SKM-1 treated with dmso at 0.1 percent for 144 hours (cell line): ENCODE data around the gene PAGR1.
"Not testable (repeated sequence)": the region's sequence is repeated elsewhere in the genome, so short reads cannot be mapped to it uniquely, and the experiment has no call there.

Source experiments
- DNase-seq: peaks from one replicate; lab custom pipeline; 2025; ENCODE audit not compliant: unreplicated experiment; lab: John Stamatoyannopoulos, UW

The PAGR1 gene

DNA sequence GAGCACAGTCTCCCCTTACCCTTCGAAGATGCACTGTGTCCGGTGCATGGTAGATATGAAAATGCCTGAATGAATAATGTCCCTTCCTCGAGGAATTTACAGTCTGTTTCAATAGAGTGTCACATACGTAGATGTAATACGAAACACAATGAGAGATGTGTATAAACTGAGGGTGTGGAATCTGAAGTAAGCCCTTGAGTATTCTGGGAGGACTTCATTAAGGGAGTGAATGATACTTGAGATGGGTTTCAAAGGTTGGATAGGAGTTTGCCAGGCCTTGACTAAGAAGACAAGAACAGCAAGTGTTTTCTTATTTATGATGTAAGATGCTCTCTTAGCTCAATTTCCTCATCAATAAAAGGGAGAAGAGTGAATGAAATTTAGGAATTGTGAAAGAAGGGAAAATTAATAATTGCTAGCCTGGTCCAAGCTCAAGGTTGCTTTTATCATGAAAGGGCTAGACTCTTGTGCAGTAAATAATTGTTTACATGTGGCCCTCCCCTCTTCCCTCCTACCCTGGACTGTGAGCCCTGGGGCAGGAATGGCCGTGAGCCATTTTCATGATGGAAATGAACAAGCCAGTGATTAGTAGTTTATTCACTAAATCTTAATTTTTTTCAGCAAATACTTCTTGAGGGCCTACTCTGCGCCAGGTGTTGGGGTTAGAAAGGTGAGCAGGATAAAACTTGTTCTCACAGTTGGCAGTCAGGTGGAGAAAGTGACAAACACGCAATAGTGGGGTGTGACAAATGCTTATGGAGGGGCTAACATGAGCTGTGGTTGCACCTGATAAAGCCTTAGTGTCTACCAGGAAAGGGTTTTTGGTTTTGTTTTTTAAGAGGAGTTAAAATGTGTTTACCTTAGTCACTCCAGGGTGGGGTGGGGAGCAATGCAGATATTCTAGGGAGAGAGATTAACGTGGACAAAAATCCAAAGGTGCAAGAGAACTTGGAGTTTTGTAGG is 23.8 kb upstream of the PAGR1 start:
- no peak for DNase-seq

DNA sequence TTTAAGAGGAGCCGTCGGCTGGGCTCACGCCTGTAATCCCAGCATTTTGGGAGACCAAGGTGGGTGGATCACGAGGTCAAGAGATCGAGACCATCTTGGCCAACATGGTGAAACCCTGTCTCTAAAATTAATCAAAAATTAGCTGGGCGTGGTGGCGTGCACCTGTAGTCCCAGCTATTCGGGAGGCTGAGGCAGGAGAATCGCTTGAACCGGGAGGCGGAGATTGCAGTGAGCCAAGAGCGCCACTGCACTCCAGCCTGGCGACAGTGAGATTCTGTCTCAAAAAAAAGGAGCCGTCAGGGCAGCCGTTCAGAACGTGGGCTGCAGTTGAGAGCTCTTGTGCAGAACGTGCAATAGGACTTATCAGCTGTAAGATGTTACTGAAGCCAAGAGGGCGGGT is 22.8 kb upstream of the PAGR1 start:
- not testable (repeated sequence) for DNase-seq

DNA sequence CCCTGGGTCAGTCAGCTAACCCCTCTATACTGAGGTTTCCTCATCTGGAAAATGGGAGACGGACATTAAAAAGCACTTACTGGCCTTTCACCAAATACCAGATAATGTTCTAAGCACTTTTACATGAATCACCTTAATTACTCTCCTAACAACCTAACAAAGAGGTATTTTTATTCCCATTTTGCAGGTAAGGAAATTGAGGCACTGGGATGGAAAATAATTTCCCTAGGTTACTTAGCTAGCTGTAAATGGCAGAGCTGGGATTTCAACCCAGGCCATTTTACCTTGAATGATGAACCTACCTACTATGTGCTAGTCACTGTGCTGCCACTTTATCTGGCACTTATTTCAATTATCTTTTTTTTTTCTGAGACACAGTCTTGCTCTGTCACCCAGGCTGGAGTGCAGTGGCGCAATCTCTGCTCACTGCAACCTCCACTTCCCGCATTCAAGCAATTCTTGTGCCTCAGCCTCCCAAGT is 21.7 kb upstream of the PAGR1 start:
- no peak for DNase-seq

DNA sequence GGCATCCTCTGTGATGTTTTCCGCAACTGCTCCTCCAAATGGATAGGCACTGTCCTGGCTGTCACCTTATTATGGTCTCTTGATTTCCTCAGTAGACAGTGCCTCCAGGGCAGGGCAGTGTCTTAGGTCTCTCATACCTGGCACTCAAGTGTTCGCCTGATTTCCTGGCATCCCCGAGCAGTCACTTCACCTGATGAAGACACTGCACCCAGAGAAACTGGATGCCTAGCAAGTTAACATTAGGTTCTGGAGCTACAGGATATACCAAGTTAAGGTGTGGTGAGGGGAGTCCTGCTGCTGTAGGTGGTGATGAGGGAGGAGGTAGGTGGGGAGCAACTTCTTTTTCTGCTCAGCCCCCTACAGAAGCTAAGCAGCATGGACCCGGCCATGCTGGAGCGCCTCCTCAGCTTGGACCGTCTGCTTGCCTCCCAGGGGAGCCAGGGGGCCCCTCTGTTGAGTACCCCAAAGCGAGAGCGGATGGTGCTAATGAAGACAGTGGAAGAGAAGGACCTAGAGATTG is 13.5 kb upstream of the PAGR1 start:
- DNase-seq, result no peak

DNA sequence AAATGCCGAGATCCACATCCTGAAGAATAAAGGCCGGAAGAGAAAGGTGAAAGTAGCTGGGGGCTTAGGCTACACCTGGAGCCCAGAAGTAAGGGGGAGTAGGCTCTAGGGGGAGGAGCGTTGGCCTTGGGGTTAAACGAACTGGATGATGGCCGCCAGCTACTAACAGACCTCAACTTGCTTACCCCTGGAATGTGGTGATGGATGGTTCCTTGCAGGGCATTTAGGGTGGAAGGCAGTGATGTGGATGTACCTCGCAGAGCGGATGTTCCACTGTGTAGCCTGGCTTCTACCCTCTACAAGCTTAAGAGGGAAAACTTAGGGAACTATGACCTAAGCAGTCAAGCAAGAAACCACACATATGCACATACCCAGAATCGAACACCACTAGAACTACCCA is 11.9 kb upstream of the PAGR1 start:
- no peak for DNase-seq

DNA sequence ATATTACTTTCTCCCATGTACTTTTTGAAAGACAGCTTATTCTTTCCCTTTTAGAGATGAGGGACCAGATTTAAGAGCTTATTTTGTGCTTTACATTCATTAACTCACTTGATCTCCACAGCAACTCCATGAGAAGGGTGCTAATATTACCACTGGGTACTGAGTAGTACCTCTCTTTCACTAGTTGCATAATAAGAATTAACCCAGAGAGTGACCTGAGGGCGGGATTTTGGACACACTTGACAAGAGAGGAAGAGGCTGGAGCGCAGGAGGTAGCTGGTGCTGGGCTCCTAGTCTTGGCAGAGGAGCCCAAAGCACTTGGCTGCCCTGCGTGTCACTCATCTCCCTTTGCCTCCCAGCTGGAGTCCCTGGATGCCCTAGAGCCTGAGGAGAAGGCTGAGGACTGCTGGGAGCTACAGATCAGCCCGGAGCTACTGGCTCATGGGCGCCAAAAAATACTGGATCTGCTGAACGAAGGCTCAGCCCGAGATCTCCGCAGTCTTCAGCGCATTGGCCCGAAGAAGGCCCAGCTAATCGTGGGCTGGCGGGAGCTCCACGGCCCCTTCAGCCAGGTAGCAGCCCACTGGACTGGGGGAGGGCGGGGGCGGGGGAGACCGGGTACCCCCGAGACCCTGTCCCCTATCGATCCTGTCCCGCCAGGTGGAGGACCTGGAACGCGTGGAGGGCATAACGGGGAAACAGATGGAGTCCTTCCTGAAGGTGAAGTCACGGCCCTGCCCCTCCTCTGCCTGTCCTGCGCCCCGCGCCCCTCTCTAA is 11.3 kb upstream of the PAGR1 start:
- peak; percentile 51 for DNase-seq

DNA sequence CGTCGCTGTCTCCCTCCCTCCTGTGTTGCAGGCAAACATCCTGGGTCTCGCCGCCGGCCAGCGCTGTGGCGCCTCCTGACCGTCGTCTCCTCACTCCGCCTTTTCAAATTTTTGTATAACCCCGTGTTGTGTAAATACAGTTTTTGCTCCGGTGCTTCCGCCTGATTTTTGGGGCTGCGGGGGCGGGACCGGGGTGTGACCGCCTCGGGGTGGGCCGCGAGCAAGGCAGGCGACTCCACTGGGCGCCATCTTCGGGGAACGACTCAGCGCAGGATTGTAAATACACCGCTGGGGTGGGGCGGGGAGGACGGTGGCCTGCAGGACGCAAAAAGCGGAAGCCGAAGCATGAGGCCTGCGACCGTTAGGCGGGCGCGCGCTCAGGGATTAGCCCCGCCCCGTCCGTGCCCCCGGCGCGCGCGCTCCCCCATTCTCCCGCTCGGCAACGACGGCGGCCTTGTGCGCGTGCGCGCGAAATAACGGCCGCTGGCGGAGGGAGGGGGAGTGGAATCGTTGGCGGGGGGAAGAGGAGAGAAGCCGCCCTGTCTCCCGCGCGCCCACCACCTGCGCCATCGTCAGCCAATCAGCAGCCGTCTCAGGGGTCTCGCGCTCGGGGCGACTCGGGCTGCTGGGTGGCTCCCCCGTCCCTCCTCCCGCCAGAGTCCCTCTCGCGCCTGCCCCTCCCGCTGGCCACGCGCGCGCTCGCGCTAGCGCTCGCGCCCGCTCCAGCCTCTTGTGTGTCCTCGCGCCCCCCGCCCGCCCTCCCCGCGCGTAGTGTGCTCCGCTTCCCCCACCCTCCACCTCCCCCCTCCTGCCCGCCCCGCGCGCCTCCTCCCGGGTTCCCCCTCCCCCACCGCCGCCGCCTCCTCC is 10.5 kb upstream of the PAGR1 start:
- DNase-seq, result peak; percentile 95

DNA sequence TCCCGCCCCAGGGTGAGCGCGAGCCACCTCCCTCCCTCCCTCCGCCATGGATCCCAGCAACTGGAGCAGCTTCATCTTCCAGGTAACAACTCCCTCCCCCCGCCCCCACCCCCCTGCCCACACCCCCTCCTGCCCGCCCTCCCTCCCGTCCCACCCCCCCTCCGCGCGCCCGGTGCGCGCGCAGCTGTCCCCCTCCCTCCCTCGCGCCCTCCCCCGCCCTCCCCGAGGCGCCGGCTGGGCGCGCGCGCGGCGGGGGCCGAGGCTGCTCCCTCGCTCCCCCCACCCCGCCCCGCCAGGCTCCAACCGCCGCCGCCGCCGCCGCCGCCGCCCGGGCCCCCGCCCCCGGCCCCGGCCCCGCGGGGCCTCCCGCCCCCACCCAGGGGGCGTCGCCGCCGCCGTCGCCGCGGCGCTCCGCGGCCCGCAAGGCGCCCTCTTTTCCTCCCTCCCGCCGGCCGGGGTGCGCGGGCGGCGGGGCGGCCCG is 9.8 kb upstream of the PAGR1 start, which contains the start of gene MAZ:
Gene MAZ (plus strand): TSS at position 431 of the 481 bp plus-strand sequence. CDS start 173 bp downstream, outside the sequence.
- peak; percentile 80 for DNase-seq

DNA sequence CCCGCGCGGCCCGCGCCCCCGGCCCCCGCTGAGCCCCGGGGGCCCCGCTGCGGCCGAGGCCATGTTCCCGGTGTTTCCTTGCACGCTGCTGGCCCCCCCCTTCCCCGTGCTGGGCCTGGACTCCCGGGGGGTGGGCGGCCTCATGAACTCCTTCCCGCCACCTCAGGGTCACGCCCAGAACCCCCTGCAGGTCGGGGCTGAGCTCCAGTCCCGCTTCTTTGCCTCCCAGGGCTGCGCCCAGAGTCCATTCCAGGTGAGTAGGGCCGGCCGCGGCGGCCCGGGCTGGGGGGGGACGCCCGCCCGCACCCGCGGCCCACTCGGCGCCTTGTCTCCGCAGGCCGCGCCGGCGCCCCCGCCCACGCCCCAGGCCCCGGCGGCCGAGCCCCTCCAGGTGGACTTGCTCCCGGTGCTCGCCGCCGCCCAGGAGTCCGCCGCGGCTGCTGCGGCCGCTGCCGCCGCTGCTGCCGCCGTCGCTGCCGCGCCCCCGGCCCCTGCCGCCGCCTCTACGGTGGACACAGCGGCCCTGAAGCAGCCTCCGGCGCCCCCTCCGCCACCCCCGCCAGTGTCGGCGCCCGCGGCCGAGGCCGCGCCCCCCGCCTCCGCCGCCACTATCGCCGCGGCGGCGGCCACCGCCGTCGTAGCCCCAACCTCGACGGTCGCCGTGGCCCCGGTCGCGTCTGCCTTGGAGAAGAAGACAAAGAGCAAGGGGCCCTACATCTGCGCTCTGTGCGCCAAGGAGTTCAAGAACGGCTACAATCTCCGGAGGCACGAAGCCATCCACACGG is 9.1 kb upstream of the PAGR1 start:
- DNase-seq, result peak; percentile 64

DNA sequence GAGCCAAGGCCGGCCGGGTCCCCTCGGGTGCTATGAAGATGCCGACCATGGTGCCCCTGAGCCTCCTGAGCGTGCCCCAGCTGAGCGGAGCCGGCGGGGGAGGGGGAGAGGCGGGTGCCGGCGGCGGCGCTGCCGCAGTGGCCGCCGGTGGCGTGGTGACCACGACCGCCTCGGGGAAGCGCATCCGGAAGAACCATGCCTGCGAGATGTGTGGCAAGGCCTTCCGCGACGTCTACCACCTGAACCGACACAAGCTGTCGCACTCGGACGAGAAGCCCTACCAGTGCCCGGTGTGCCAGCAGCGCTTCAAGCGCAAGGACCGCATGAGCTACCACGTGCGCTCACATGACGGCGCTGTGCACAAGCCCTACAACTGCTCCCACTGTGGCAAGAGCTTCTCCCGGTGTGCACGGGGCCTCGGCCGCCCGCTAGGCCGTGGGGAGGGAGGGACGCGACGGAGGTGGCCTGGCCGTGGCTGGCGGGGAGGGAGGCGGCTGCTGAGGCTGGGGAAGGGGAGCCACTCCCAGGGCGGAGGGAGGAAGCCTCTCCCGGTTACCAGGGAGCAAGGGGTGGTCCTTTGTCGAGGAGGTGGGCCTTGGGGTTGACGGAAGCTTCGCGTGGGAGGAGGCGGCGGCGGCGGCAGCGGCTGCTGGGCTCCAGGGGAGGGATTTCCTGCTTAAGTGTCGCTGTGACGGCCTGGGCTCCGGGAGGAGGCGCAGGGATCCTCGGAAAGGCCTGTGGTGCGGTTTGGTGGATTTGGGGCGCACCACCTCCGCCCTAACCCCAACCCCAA is 8.3 kb upstream of the PAGR1 start:
- DNase-seq, result peak; percentile 81

DNA sequence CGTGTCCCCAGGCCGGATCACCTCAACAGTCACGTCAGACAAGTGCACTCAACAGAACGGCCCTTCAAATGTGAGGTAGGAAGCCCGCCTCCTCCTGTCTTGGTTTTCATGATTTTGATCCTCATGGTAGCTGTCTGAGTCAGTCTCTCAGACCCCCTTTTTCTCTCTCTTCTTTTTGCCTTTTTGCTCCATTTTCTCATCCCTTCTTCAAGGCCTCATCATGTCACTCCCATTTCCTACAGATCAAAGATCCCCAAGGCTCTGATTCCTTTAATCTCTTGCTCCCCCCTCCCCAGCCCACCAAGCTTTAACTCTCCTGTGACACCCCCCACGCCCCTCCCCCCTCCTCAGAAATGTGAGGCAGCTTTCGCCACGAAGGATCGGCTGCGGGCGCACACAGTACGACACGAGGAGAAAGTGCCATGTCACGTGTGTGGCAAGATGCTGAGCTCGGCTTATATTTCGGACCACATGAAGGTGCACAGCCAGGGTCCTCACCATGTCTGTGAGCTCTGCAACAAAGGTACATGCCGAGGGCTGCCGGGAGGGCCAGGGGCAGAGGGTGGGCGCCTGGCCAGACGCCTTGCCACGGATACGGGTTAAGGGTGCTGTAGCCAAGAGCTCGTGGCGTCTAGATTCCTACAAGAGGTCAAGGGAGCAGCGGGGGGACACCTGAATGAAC is 7.6 kb upstream of the PAGR1 start:
- DNase-seq, result no peak

DNA sequence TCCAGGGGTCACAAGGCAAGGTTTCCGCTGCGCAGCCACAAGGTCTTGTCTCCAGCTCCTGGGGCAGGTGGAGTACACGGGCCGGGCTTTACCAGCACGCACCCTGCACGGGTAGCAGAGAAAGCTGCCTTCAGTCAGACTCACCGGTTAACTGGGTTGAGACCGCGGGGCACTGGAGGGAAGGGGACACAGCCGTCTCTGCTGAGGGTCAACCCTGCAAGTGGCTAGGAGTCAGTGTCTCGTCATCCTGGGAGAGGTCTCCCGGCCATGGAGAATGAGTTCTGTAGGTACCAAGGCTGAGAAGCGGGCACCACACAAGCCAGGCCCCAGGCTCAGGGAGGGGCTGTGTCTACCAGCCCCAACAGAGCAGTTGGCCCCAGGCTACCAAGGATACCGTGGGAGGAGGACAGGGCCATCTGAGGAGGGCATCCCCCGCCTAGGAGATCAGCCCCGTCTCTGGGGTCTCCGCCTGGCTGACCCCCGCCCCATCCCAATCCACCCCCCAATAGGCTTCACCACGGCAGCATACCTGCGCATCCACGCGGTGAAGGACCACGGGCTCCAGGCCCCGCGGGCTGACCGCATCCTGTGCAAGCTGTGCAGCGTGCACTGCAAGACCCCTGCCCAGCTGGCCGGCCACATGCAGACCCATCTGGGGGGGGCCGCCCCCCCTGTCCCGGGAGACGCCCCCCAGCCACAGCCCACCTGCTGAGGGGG is 6.8 kb upstream of the PAGR1 start:
- DNase-seq, result no peak

DNA sequence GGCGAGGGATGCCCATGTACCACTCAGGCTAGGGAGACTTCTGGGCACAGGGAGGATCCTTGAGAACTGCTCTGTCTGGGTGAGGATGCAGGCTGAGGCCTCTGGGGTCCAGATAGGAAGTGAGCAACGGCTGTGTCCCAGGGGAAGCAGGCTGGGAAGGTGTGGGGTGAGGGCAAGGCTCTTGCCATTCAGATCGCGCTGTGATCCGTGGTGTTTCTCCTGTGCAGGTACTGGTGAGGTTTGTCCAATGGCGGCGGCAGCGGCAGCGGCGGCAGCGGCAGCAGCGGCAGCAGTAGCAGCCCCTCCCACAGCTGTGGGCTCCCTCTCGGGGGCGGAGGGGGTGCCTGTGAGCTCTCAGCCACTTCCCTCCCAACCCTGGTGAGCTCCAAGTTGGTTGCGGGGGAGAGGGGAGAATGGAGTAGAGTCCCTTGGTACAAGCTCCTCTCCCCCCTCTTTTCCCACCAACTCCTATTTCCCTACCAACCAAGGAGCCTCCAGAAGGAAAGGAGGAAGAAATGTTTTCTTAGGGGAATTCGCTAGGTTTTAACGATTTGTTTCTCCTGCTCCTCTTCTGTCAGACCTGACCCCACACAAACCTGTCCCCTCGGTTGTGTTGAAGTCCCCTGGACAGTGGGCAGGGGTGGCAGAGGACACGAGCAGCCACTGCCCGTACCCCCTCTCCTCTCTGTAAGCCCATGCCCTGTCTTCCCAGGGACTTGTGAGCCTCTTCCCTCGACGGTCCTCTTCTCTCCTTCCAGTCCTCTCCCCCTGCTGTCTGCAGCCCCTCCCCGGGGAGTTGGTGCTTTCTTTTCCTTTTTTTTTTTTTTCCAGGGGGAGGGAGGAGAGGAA is 5.9 kb upstream of the PAGR1 start:
- DNase-seq, result no peak

DNA sequence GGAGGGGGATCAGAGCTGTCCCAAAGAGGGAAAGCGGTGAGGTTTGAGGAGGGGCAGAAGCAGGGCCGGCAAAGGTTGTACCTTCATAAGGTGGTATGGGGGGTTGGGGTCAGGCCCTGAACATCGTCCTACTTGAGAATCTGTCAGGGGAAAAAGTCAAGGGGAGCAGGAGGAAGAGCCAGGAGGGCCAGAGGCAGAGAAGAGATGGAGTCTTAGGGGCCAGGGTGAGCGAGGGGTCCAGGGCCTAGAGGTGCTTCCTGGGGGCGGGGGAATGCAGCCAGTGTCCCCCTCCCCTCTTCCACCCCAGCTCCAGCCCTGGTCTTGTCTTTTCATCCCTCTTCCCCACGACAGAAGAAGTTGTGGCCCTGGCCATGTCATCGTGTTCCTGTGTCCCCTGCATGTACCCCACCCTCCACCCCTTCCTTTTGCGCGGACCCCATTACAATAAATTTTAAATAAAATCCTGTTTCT is 5.2 kb upstream of the PAGR1 start:
- DNase-seq, result no peak

DNA sequence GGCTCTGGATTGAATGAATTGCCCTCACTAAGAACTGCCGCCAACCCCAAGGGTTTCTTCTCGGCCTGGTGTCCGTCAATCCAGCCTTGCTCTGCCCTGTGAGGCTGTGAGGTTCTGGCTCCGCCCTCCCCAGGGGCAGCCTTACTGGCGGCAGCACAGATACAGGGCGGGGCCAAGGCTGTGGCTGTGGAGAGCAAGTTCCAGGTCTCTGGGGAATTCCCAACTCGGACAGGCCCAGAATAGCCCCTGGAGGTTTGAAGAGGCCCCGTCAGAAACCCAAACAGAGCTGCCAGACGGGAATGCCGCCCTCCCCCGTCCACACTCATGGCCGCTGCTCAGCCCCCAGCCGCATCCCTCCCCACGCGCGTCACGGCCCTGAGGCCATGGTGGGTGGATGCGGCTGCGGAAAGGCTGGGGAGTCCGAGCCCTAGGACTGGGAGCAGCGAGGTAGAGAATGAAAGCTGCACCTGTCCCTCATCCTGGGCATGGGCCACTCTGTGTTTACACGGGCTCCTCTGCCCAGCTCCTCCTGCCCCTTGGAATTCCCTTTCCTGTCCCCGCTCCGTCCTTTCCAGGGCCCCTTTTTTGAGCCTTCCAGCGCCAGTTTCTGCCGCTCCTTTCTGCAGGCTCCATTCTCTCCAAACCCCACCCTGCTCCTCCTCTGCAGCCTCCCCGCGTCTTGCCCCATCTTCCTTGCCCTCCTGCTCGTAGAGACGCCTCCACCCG is 4.6 kb upstream of the PAGR1 start:
- no peak for DNase-seq
